Upper lobe of left lung (tissue), 6 donors: Measurements from ENCODE around the gene CCN2. TPM values are rescaled to one million over a fixed set of nuclear protein-coding genes. Genes with fewer than 3 reads are reported as not detected.

Experiments used
- ATAC-seq, 2 donors: fragments of 200-7000 bp; cut with Tn5 transposase; one replicate each; pipeline ENCODE4 v1.9.1; 2022; ENCODE audit warnings: mild to moderate bottlenecking in 2 of 2, moderate library complexity in 2 of 2; ENCODE audit not compliant: low FRiP score in 2 of 2
- DNase-seq, 2 donors: peaks; one replicate each; pipeline ENCODE4 v3.0.0-alpha.2; 2019 to 2020
- H3K27ac ChIP-seq, 4 donors: fragments of 200-600 bp; sonication (generic); one replicate each; pipeline ENCODE4 v1.5.1; 2016 to 2019
- H3K27me3 ChIP-seq, 4 donors: fragments of 200-600 bp; sonication (generic); one replicate each; pipeline ENCODE4 v1.5.1; 2017 to 2019
- H3K36me3 ChIP-seq, 4 donors: fragments of 200-600 bp; sonication (generic); one replicate each; pipeline ENCODE4 v1.5.1; 2016 to 2019
- H3K4me1 ChIP-seq, 4 donors: fragments of 200-600 bp; sonication (generic); one replicate each; pipeline ENCODE4 v1.5.1; 2018 to 2019
- H3K4me3 ChIP-seq, 4 donors: fragments of 200-600 bp; sonication (generic); one replicate each; pipeline ENCODE4 v1.5.1; 2017 to 2019; ENCODE audit warnings: mild to moderate bottlenecking in 2 of 4, moderate library complexity in 1 of 4
- H3K9me3 ChIP-seq, 4 donors: fragments of 200-600 bp; sonication (generic); one replicate each; pipeline ENCODE4 v1.5.1; 2018 to 2019
- CTCF ChIP-seq, 6 experiments: fragments of 450-650 bp in 4 of 6; fragments of 200-600 bp in 2 of 6; sonication (generic) in 2 of 6; IDR thresholded peaks; one replicate each; pipeline ENCODE4 v1.5.1; 2016 to 2019; ENCODE audit warnings: antibody characterized with exemption in 6 of 6
- EP300 ChIP-seq, 4 donors: sonication (generic); formaldehyde crosslinking; IDR thresholded peaks; one replicate each; pipeline ENCODE4 v1.5.1; 2017; ENCODE audit warnings: antibody characterized with exemption in 4 of 4, control low read depth in 2 of 4
- POLR2A ChIP-seq, 4 donors: fragments of 450-650 bp; IDR thresholded peaks; one replicate each; pipeline ENCODE4 v1.5.1; 2016 to 2017; ENCODE audit warnings: antibody characterized with exemption in 4 of 4, mild to moderate bottlenecking in 2 of 4
- POLR2AphosphoS5 ChIP-seq, 2 donors: sonication (generic); formaldehyde crosslinking; IDR thresholded peaks; one replicate each; pipeline ENCODE4 v1.5.1; 2017; ENCODE audit warnings: antibody characterized with exemption in 2 of 2
- WGBS, 2 donors: methylation state at CpG; one replicate each; pipeline ENCODE4 v1.1.5; 2017 to 2018; 5-methylcytosine and 5-hydroxymethylcytosine counted together
- total RNA-seq, 6 donors: library from RNA; depleted of rRNA in 4 of 6; stranded (reverse); fragments of >200 nt in 4 of 6; gene quantifications; one replicate each; pipeline versions ENCODE4 v1.1.0 to v1.2.1, GENCODE V29; 2016 to 2021
- donor health status: DM: no; HTN: no; CAD: no; lungs with moderate emphysema.
- donor health status: DM: no; HTN: yes; CAD: no; lungs with severe emphysema.

The CCN2 gene
- total RNA-seq, 6 donors from 2014 or later = 96.4 to 320 (median 210) TPM

GRCh38 chr6:131946992-131947955 lies 3.9 kb downstream of the CCN2 start:
- TF ChIP-seq POLR2AphosphoS5 (IDR thresholded peaks at IDR 0.05) (no peak), POLR2A (IDR thresholded peaks at IDR 0.05) (no peak), EP300 (IDR thresholded peaks at IDR 0.05) (no peak), CTCF (IDR thresholded peaks at IDR 0.05) (no peak)
- H3K27me3 ChIP-seq = no peaks in the 10 kb centered on the region
- H3K36me3 ChIP-seq = peaks cover 0 to 18% (median 2%) of the 10 kb centered on the region in 4 donors
- no peaks in the 10 kb centered on the region for H3K9me3 ChIP-seq
- 65 to 67% methylated on average over 6 of the region's 6 CpGs for WGBS, 2 donors
- peak in 1 of 2 donors; percentile 20 for ATAC-seq
- peak overlapping the region in 1 of 4 donors; percentile 89 for H3K27ac ChIP-seq
- H3K4me1 ChIP-seq = peaks cover 8 to 26% (median 14%) of the 10 kb centered on the region in 4 donors
- peak overlapping the region in 1 of 4 donors; percentile 72 for H3K4me3 ChIP-seq
- no peak for DNase-seq

- DNase-seq = no peak
- WGBS, 2 donors = 85 to 98% methylated on average over 5 of the region's 5 CpGs
- no peak for TF ChIP-seq CTCF (IDR thresholded peaks at IDR 0.05)
- no peak for TF ChIP-seq POLR2AphosphoS5 (IDR thresholded peaks at IDR 0.05)
- TF ChIP-seq POLR2A (IDR thresholded peaks at IDR 0.05) = peak in 1 of 4 donors; percentile 31
- Histone ChIP-seq H3K36me3 (peaks cover 0 to 18% (median 2%) of the 10 kb centered on the region in 4 donors), H3K4me3 (no peak overlapping the region), H3K9me3 (no peaks in the 10 kb centered on the region), H3K4me1 (peaks cover 4 to 20% (median 9%) of the 10 kb centered on the region in 4 donors), H3K27ac (no peak overlapping the region), H3K27me3 (no peaks in the 10 kb centered on the region)
- ATAC-seq = peak in 1 of 2 donors; percentile 2
These were observed 4.7 kb downstream of the CCN2 start for GRCh38 chr6:131946404-131946991.

GRCh38 chr6:131945971-131946370 lies 5.2 kb downstream of the CCN2 start:
- TF ChIP-seq POLR2AphosphoS5 (IDR thresholded peaks at IDR 0.05) (no peak), EP300 (IDR thresholded peaks at IDR 0.05) (no peak), CTCF (IDR thresholded peaks at IDR 0.05) (no peak), POLR2A (IDR thresholded peaks at IDR 0.05) (no peak)
- WGBS, 2 donors = 88 to 96% methylated on average over 1 of the region's 1 CpG
- no peaks in the 10 kb centered on the region for H3K27me3 ChIP-seq
- H3K4me1 ChIP-seq = peaks cover 4 to 14% (median 8%) of the 10 kb centered on the region in 4 donors
- no peak overlapping the region for H3K27ac ChIP-seq
- DNase-seq = no peak
- peaks cover 0 to 18% (median 2%) of the 10 kb centered on the region in 4 donors for H3K36me3 ChIP-seq
- H3K4me3 ChIP-seq = no peak overlapping the region
- ATAC-seq = no peak
- H3K9me3 ChIP-seq = no peaks in the 10 kb centered on the region

- H3K4me3 ChIP-seq = no peak overlapping the region
- H3K27ac ChIP-seq = no peak overlapping the region
- DNase-seq = no peak
- no peaks in the 10 kb centered on the region for H3K27me3 ChIP-seq
- WGBS, 2 donors = 72 to 75% methylated on average over 8 of the region's 8 CpGs
- ATAC-seq = peak in 1 of 2 donors; percentile 72
- H3K36me3 ChIP-seq = no peaks in the 10 kb centered on the region
- TF ChIP-seq CTCF (IDR thresholded peaks at IDR 0.05) = no peak
- TF ChIP-seq POLR2A (IDR thresholded peaks at IDR 0.05) = no peak
- peaks cover 0 to 5% (median 0%) of the 10 kb centered on the region in 4 donors for H3K4me1 ChIP-seq
- H3K9me3 ChIP-seq = no peaks in the 10 kb centered on the region
These were observed 13.2 kb downstream of the CCN2 start for GRCh38 chr6:131937703-131938631.
